ENCODE results near the gene DOCK8. TPM values are rescaled to one million over a fixed set of nuclear protein-coding genes. Genes with fewer than 3 reads are reported as not detected.
"Not testable (repeated sequence)": the region's sequence is repeated elsewhere in the genome, so short reads cannot be mapped to it uniquely, and the experiment has no call there.

The DOCK8 gene
- total and polyA plus RNA-seq, 10 of the 15 experiments (the other 5 are each of a cell fraction or from before 2014, with no cell fraction given), result 35.4 to 100 (median 44.7) TPM

DNA sequence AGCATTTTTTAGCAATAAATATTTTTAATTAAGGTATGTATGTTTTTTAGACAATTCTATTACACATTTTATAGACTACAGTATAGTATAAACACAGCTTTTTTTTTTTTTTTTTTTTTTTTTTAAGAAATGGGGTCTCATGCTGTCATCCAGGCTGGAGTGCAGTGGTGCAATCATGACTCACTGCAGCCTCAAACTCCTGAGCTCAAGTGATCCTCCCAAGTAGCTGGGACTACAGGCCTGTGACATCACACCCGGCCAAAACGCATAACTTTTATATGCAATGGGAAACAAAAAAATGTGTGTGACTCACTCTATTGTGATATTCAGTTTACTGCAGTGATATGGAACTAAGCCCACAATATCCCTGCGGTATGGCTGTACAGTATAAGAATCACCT is 44.9 kb upstream of the DOCK8 start:
- H3K27ac ChIP-seq (ENCODE audit: control insufficient read depth, insufficient read depth); FAIRE-seq; intact Hi-C loops (cut with micrococcal nuclease; ENCODE audit: unreplicated experiment); H3K36me3 ChIP-seq (ENCODE audit: control insufficient read depth in 2 of 2, insufficient read depth in 2 of 2, low read length in 1 of 2); H3K9me3 ChIP-seq (replicated peaks; ENCODE audit: control insufficient read depth, insufficient read depth, low read length); RAD21 ChIA-PET (ENCODE audit: unreplicated experiment); H3K4me1 ChIP-seq (ENCODE audit: control insufficient read depth, insufficient read depth, low read length); POLR2A ChIA-PET; ATAC-seq; H4K20me1 ChIP-seq (ENCODE audit: control insufficient read depth, insufficient read depth); H3K4me3 ChIP-seq; BruUV-seq (replicated peaks); H3K79me2 ChIP-seq (ENCODE audit: control insufficient read depth, insufficient read depth, low read length); in situ Hi-C loops (cut with MboI); H2AFZ ChIP-seq (ENCODE audit: control insufficient read depth, low read depth, low read length); H3K27me3 ChIP-seq (replicated peaks in 1 of 2; ENCODE audit: control insufficient read depth in 2 of 2, insufficient read depth in 2 of 2, low read length in 1 of 2); SMC1A ChIA-PET (ENCODE audit: uncharacterized antibody, unreplicated experiment); H3K4me2 ChIP-seq (ENCODE audit: control insufficient read depth, insufficient read depth); H3K9ac ChIP-seq (ENCODE audit: control insufficient read depth, insufficient read depth, low read length); CTCF ChIA-PET; DNase-seq (ENCODE audit: low read depth, low spot score): not testable (repeated sequence)
- WGBS (ENCODE audit: insufficient coverage, insufficient replicate concordance, low lambda C conversion rate, missing lambda C conversion rate), result no CpG with 5 or more reads among the region's 3 CpGs

DNA sequence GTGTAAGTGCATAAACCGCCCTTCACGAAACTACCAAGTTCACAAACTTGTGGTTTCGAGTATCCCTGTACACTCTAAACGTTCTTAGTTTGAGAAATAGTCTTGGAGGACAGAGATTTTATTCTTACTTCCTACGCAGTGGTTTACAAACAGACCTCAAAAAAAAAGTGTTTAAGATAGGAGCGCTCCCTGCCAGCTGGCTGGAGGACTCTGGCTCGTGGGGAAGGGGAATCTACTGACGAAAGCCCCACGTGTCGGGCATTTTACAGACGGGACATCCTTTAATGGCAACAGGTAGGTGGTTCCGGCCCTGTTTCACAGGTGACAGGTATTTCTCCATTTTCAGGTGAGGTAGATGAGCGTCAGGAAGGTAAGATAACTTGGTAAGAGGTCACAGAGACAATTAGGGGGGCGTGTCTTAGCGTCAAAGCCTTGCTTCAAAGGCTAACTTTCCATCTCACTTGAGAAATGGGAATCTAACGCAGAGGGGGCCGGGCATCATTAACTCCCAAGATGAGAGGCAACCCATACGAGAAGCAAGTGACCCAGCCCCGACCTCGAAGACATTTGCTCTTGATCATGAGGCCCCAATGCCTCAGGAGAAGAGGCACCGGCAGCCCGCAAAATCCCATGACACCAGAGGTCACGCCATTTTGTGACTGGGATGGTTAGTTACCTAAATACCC is 36.4 kb upstream of the DOCK8 start:
- H3K9ac ChIP-seq (ENCODE audit: control insufficient read depth, insufficient read depth, low read length); in situ Hi-C loops (cut with MboI); FAIRE-seq; RAD21 ChIA-PET (ENCODE audit: unreplicated experiment); intact Hi-C loops (cut with micrococcal nuclease; ENCODE audit: unreplicated experiment); SMC1A ChIA-PET (ENCODE audit: uncharacterized antibody, unreplicated experiment); H3K27ac ChIP-seq (ENCODE audit: control insufficient read depth, insufficient read depth); H3K79me2 ChIP-seq (ENCODE audit: control insufficient read depth, insufficient read depth, low read length); H4K20me1 ChIP-seq (ENCODE audit: control insufficient read depth, insufficient read depth); H3K9me3 ChIP-seq (replicated peaks; ENCODE audit: control insufficient read depth, insufficient read depth, low read length); H3K4me1 ChIP-seq (ENCODE audit: control insufficient read depth, insufficient read depth, low read length); H2AFZ ChIP-seq (ENCODE audit: control insufficient read depth, low read depth, low read length); CTCF ChIA-PET; POLR2A ChIA-PET; DNase-seq (ENCODE audit: low read depth, low spot score); H3K4me2 ChIP-seq (ENCODE audit: control insufficient read depth, insufficient read depth); H3K36me3 ChIP-seq (ENCODE audit: control insufficient read depth in 2 of 2, insufficient read depth in 2 of 2, low read length in 1 of 2); H3K27me3 ChIP-seq (replicated peaks in 1 of 2; ENCODE audit: control insufficient read depth in 2 of 2, insufficient read depth in 2 of 2, low read length in 1 of 2); ATAC-seq: not testable (repeated sequence)
- WGBS (ENCODE audit: insufficient coverage, insufficient replicate concordance, low lambda C conversion rate, missing lambda C conversion rate), result 0% methylated on average over 16 of the region's 23 CpGs
- H3K4me3 ChIP-seq, result peak overlapping the region; percentile 47; the same call in 1 of the 2 replicates
- TSS peak; percentile 76 for BruUV-seq (replicated peaks)

Data from GM12878 (cell line).